IMR-90 (cell line): ENCODE data around the gene MARK2.

Experiments
- BHLHE40 ChIP-seq: fragments of 150-350 bp; IDR thresholded peaks from 2 replicates; pipeline ENCODE4 v1.6.1; 2016; ENCODE audit warnings: mild to moderate bottlenecking, low read depth, low read length
- CEBPB ChIP-seq: IDR thresholded peaks from 2 replicates; pipeline ENCODE4 v1.6.1; 2012; ENCODE audit warnings: low read depth, low read length, improper control_type of control experiment
- MXI1 ChIP-seq: IDR thresholded peaks from 2 replicates; pipeline ENCODE4 v1.6.1; 2012; ENCODE audit warnings: low read depth, mild to moderate bottlenecking, low read length, moderate library complexity, borderline replicate concordance
- RAD21 ChIP-seq: IDR thresholded peaks from 2 replicates; pipeline ENCODE4 v1.6.1; 2012; ENCODE audit warnings: low read length, improper control_type of control experiment
- TF ChIP-seq, protein P1 (sequence below): conservative IDR thresholded peaks from 2 replicates; pipeline ENCODE4 v1.5.1; 2012; ENCODE audit warnings: mild to moderate bottlenecking, low read depth, low read length, improper control_type of control experiment
- TF ChIP-seq, protein P2 (sequence below): fragments of 150-350 bp; IDR thresholded peaks from 2 replicates; pipeline ENCODE4 v1.6.1; 2016; ENCODE audit warnings: low read depth, mild to moderate bottlenecking, low read length, moderate library complexity, borderline replicate concordance
- TF ChIP-seq, protein P3 (sequence below): fragments of 150-350 bp; IDR thresholded peaks from 2 replicates; pipeline ENCODE4 v1.6.1; 2017; ENCODE audit warnings: mild to moderate bottlenecking, antibody characterized with exemption, low read length, low read depth

DNA sequence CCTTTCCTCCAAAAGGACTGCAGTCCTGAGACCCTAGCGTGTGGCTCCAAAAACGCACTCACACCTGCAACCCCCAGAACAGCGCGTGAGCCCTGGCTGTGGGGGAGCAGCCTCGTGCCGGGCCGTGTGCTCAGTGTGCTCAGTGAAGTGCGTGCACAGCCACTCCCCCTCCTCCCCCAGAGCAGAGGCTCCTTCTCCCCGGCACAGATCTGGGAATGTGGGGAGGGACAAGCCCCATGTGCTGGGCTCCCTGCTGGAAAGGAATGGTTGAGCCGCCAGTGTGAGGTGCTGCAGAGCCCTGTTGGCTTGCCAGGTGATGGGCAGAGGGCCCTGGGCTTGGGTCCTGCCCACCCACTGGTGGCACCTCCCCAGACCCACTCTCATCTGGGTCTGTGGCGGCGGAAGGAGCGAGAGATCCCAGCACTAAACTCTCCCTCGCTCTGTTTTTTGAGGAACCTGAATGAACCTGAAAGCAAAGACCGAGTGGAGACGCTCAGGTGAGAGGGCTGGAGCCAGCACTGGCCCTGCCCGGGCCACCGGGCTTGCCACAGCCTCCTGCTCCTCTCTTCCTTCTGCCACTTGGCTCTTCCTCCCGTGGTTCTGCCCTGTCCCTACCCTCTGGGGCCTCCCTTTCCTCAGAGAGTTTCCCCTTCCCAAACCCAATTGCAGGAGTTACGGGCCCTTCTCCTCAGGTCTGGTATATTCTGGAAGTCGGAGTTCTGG lies 69.1 kb downstream of the MARK2 start:
- TF ChIP-seq, protein P1, sequence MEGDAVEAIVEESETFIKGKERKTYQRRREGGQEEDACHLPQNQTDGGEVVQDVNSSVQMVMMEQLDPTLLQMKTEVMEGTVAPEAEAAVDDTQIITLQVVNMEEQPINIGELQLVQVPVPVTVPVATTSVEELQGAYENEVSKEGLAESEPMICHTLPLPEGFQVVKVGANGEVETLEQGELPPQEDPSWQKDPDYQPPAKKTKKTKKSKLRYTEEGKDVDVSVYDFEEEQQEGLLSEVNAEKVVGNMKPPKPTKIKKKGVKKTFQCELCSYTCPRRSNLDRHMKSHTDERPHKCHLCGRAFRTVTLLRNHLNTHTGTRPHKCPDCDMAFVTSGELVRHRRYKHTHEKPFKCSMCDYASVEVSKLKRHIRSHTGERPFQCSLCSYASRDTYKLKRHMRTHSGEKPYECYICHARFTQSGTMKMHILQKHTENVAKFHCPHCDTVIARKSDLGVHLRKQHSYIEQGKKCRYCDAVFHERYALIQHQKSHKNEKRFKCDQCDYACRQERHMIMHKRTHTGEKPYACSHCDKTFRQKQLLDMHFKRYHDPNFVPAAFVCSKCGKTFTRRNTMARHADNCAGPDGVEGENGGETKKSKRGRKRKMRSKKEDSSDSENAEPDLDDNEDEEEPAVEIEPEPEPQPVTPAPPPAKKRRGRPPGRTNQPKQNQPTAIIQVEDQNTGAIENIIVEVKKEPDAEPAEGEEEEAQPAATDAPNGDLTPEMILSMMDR = no peak
- no peak for TF ChIP-seq BHLHE40
- no peak for TF ChIP-seq MXI1
- TF ChIP-seq, protein P2, sequence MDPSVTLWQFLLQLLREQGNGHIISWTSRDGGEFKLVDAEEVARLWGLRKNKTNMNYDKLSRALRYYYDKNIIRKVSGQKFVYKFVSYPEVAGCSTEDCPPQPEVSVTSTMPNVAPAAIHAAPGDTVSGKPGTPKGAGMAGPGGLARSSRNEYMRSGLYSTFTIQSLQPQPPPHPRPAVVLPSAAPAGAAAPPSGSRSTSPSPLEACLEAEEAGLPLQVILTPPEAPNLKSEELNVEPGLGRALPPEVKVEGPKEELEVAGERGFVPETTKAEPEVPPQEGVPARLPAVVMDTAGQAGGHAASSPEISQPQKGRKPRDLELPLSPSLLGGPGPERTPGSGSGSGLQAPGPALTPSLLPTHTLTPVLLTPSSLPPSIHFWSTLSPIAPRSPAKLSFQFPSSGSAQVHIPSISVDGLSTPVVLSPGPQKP = no peak
- TF ChIP-seq, protein P3, sequence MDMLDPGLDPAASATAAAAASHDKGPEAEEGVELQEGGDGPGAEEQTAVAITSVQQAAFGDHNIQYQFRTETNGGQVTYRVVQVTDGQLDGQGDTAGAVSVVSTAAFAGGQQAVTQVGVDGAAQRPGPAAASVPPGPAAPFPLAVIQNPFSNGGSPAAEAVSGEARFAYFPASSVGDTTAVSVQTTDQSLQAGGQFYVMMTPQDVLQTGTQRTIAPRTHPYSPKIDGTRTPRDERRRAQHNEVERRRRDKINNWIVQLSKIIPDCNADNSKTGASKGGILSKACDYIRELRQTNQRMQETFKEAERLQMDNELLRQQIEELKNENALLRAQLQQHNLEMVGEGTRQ = no peak
- no peak for TF ChIP-seq RAD21
- no peak for TF ChIP-seq CEBPB
